ENCODE data around the gene LHB.

Gene LHB

GRCh38 chr19:48986211-48986610 is 30.7 kb downstream of the LHB start:
- DNase-seq (ENCODE audit: low read depth in 2 of 3, low spot score in 1 of 3) = no peak

GRCh38 chr19:48985711-48986110 is 31.2 kb downstream of the LHB start:
- no peak for DNase-seq (ENCODE audit: low read depth in 2 of 3, low spot score in 1 of 3)

- DNase-seq (ENCODE audit: low read depth in 2 of 3, low spot score in 1 of 3) = no peak
Observed at GRCh38 chr19:48982280-48982679, 34.6 kb downstream of the LHB start.

DNA sequence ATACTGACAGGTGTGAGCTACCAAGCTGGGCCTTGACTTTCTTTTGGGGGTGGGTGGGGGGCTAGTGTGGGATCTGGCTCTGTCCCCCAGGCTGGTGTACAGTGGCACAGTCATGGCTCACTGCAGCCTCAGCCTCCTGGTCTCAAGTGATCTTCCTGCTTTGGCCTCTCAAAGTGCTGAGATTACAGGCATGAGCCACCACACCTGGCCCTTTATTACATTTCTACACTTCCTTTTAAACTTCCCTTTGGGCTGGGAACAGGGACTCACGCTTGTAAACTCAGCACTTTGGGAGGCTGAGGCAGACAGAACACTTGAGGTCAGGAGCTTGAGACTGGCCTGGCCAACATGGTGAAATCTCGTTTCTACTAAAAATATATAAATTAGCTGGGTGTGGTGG is 39.8 kb downstream of the LHB start:
- DNase-seq (ENCODE audit: low read depth in 2 of 3, low spot score in 1 of 3) = no peak

- no peak for DNase-seq (ENCODE audit: low read depth in 2 of 3, low spot score in 1 of 3)
Observed at GRCh38 chr19:48975947-48976847, 40.7 kb downstream of the LHB start.

GRCh38 chr19:48970923-48971395 is 45.9 kb downstream of the LHB start:
- peak; percentile 63 to 77 (median 75) for DNase-seq (ENCODE audit: low read depth in 2 of 3, low spot score in 1 of 3)

GRCh38 chr19:48970139-48970766 is 46.6 kb downstream of the LHB start:
- no peak for DNase-seq (ENCODE audit: low read depth in 2 of 3, low spot score in 1 of 3)

DNA sequence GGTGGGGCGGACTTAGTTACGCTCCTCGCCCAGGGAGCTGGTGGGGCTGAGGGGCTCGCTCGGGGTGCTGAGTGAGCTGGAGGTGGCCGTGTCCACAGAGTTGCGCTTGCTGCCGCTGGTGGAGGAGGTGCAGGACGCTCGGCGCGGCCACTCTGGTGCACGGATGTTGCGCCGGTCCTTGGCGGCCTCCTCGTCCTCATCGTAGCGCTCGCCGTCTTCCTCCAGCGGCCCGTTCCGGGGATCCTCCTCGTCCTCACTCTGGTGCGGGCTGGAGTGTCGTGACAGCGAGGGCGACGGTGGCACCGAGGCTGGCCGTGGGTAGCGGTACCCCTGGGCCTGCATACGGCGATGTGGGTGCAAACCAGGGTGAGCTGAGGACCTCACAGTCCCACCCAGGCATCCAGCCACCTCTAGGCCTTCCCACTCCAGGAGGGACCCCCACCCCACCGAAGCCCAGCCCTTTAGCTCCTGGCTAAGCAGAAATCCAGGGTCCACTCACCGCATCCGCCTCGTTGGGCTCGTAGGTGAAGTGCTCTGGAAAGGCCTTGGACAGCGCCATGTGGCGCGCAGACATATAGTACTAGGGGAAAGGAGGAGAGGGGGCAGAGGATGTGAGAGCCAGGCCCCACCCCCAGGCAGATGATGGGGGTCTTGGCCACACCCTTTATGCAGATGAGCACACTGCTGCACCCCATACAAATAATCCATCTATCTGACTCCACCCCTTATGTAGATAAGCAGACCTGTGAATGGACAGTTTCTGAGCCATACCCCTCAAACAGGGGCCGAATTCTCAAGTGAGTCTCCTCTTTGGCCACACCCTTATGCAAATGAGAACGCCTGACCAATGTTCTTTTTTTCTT is 47.4 kb downstream of the LHB start:
- DNase-seq (ENCODE audit: low read depth in 2 of 3, low spot score in 1 of 3) = no peak

DNA sequence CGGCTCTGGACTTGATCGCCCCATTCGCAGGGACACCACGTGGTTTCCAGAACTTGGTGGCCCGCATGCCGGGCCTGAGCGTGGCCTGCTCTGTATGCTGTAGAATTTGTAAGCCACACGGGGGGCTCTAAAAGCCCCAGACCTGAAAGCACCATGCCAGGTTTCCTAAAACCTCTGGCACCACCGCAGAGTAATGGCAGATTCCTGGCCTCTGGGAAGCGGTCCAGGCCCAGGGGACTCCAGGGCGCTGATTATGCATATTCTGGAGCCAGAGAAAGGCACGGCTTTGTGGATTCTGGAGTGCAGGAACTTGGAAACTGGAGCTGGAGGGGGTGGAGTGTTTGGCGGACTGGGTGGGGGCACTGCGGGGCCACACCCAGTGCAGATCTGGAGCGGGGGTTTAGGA is 48.1 kb downstream of the LHB start:
- no peak for DNase-seq (ENCODE audit: low read depth in 2 of 3, low spot score in 1 of 3)

DNA sequence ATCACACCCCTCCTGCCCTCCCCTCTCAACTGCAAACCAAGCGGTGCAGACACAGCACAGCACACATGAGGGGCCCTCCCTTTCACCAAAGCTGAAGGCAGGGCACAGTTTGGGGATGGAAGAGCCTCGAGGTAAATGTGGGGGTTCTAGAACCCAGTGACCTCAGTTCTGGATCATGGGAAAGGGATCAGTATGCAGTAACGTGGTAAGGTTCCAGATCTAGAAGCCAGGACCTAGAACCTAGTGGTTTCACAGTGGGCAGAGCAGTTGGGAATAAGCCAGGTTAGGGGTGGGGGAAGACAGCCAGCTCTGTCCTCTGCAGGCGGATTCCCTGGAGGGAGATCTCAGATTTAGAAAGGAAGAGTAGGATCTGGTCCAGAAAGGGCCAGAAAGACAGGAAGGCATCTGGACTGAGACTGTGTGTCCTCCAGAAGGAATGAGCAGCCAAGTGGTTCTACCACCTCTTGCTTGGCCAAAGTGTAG is 48.7 kb downstream of the LHB start:
- DNase-seq (ENCODE audit: low read depth in 2 of 3, low spot score in 1 of 3) = no peak

GRCh38 chr19:48967346-48968178 is 49.3 kb downstream of the LHB start:
- no peak for DNase-seq (ENCODE audit: low read depth in 2 of 3, low spot score in 1 of 3)

- no peak for DNase-seq (ENCODE audit: low read depth in 2 of 3, low spot score in 1 of 3)
Observed at GRCh38 chr19:48966541-48967345, 50.1 kb downstream of the LHB start.

Measured in stimulated activated CD4-positive, alpha-beta T cell treated with anti-CD3 and anti-CD28 coated beads, Interleukin-12 subunit alpha, Interleukin-12 subunit beta, amount 100 ng/mL, for 48 hours (primary cell).